NCI-H526 treated with DMSO at 0.1 percent for 48 hours (cell line): ENCODE measurements around the gene CCBE1.

Experiments
- DNase-seq: peaks from one replicate; lab custom pipeline; 2025; lab: John Stamatoyannopoulos, UW

The CCBE1 gene

DNA sequence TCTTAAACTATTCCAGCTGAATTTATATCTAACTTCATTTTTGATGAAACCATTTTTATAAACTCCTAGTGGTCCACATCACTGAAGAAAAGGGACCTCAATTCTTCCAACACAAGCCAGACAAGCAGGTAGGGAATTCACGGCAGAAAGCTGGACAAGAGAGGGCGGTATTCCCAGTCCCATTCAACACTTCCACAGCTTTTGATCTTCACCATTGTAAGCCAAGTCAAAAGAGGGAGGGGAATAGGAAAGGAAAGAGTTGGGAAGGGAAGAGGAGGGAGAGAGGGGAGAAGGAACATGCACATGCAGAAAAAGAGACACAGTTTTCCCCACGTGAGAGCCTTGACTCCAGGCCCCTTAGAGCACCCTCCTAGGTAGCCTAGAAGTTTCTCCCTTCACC, 77.4 kb downstream of the CCBE1 start:
- no peak for DNase-seq

DNA sequence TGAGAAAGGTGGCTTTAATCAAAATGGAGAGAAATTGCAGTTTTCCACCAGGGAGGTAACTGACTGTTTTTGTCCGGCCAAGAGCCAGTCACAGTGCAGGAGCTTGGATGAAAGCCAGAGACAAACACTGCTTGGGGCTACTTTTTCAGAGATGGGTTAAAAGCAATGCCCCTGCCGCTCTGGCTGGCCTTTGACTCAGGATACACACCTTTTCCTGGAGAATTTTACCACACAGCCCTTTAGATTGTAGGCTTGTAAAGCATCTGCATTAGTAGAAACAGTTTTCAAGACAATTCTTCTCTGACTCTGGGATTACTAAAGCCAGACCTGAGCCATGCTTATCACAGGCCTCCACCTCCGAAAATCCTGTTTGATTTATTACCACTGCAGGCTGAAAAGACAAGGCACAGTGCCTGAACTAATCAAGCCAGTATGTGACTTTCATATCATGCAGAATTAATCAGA, 79.7 kb downstream of the CCBE1 start:
- DNase-seq: no peak

DNA sequence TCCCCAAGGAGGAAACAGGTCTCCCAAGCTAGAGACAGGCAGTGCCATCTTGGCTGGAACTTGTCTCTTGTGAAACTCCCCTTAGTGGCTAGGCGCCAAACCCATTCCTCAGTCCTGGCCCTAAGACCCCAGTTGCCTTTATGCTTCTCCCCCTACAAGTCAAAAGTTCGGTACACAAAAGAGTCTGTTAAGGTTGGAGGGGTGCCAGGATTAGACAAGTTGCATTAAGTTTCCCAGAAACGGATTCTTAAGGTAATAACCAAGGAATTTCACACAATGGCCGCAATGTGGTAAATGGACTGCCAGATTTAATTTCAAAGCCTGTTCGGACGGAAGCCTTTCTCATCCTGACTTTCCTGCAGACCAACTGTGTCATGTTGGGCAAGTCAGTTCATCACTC, 80.7 kb downstream of the CCBE1 start:
- DNase-seq: no peak

DNA sequence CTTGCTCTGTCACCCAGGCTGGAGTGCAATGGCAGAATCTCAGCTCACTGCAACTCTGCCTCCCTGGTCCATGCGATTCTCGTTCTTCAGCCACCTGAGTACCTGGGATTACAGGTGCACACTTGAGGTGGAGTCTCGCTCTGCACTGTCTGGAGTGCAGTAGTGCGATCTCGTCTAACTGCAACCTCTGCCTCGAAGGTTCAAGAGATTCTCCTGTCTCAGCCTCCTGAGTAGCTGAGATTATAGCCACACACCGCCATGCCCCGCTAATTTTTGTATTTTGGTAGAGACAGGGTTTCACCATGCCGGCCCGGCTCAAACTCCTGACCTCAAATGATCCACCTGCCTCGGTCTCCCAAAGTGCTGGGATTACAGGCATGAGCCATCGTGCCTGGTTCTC, 83.3 kb downstream of the CCBE1 start:
- no peak for DNase-seq

DNA sequence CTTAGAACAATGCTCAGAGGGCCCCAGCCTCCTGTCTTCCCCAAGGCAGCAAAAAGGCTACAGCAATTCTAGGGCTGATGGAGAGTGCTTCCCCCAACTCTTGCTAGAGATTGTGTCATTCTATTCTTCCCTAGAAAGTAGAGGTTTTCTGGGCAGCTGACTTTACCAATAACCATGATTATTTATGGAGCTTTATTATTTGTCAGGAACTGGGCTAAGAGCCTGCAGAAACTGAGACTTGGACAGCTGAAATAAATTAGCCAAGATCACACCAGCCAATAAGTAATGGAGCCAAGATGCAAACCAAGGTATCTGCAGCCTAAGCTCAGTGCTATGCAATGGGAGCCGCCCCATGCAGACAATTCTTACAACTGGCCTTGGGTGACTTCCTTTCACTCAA, 84.8 kb downstream of the CCBE1 start:
- DNase-seq: no peak

DNA sequence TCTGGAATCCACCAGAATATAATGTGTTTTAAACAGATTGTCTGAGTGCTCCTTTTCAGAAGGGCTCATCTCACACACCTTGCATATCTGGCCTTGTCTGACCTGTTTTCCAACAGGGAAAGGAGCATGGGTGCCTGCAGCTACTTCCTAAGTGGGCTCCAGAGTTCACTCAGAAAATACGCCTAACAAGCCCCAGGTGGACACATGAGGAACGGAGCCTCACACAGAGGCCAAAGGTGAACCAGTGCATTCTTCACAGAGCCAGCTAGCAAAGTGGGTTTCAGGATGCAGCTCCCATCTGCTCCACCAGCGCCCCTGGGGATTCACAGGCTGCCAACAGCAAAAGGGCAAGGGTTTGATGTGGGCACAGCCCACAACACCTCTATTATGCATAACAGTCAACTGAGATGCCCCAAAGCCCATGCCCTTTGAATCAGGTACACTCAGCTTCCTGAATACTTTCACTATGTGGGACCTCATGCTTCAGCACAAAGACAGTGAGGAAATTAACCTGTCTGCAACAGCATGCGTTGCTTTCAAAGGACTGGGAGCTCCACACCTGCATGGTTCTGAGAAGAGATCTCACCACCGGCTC, 86.6 kb downstream of the CCBE1 start:
- DNase-seq: no peak

DNA sequence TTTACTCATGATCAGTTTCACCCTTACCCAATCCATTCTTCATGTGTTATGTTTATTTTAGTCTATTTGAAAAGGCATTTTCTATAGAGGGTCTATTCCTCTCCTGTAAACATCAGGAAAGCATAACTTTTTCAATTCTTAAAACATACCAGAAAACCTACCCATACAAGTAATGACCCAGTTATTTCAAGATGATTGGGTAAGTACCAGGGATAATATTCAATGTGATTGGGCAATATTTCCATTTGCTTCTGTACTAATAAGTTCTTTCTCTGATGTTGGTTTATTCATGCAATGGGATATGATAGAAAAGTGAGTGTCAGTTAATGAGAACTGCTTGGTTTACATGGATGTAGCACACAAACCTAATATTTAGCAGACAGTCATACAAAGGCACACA, 87.6 kb downstream of the CCBE1 start:
- no peak for DNase-seq

DNA sequence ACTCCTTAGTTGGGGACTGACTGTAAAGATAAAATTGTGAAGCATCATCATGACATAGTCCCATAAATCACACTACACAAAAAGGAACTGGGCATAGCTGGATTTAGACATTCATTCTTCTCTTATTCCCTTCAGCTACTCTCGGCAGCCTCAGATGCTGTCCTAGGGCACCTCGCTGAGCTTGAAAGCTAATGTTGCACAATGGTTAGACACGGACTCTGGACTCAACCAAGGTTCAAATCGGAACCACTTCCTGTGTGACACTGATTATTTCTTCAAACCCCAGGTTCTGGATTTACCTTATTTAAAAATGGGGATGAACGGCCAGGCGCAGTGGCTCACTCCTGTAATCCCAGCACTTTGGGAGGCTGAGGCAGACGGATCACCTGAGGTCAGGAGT, 89.8 kb downstream of the CCBE1 start:
- no peak for DNase-seq

DNA sequence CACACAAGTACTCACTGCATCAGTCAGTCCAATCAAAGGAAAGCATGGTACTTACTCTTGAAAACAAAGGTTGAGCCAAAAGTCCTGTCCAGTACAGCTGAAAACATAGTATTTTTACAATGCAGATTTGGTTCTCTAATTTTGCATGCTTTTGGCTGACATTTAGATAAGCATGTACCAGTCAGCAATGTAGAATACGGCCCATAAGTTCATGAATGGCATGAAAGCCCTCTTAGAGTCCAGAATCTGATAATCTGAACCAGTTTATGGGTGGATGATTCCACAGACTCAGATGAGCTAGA, 90.2 kb downstream of the CCBE1 start:
- DNase-seq: no peak

DNA sequence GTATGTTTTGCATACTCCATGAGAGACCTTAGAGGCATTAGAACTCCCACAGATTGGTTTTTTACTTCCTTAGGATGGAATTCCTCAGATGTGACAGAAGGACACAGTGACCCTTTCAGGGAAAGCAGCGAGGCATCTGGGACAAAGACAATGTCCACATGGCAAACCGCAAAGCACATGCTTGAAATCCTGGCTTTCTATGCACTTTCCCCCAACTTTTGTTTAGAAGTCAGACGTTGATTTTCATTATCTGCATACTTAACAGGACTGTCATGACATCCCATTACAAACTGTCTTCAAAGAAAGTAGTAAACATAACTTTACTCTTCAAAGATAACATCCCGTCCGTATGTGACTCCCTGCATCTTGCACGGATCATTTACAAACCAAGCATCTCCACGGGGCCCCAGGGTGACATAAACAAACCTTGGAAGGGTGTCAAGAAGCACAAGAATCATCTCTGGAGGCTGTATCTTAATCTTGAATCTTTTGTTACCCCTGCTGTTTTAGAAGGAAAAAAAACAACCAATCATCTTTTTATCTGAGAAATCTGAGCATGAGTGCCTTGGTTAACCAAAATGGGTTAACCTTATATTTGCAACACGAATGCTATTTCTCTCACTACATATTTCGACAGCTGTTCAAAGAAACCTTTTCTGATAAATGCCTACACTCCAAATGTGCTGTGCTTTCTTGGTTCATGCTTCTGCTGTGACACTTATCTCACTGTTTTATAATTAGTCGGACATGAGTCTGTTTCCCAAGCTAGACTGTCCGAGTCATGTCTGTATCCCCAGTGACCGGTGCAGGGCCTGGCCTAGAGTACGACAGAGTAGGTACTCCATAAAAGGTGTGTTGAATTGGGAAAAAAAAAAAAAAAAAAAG, 90.8 kb downstream of the CCBE1 start:
- no peak for DNase-seq

DNA sequence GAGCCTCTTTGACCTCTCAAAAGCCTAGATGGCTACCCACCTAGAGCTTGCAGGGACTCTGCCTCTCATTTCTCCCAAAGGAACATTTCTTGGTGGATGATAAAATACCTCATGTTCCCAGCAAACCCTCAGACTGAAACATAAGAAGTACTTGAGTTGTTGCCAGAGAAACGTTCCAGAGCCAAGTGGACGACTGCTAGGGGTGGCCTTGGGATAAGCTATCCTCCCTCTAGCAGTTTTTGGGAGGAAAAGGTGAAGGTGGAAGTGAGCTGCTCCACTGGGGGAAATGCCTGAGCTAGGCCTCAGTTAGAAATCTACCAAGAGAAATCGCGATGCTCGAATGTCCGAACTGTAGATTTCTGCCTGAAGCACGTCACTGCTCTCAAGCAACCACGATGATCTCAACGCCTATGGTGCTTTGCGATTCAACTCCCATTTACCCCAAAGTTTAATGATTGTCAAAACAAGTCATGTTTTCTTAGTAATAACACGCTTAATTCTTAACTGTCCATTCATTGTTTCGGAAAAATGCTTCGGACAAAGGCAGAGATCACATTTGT, 91.5 kb downstream of the CCBE1 start:
- DNase-seq: no peak

DNA sequence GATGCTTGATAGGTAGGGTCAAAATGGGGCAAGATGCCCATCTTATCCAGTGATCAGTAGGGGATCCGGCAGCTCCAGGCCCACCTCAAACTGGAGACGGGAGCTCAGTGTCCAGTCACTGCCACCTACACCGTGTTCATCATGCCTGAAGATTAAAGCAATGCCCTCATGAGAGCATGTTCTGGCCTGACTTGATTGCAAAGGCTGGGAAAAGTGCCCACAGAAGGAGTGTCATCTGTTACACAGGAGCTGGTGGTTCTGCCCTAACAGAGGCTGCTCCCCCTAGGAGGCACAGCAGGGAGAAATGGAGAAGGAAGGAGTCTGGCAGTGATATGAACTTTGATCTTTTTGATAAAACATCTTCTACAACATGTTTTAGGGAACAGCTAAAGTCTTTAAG, 92.3 kb downstream of the CCBE1 start:
- DNase-seq: no peak

DNA sequence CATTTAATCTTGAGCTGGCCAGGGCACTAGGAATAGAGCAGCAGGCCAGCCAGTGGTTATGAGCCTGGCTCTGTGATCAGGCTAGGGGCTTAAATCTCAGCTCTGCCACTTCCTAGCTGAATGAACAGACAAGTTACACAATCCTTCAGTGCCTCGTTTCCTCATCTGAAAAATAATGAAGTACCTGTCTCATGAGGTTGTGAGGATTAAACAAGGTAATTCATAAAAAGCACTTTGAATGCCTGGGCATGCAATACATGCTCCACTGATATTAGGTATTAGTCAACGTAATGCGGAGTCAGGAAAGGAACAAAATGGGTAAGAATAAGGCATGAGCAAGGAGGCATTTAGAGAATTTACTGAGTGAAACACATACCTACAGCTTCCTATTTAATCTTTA, 100.2 kb downstream of the CCBE1 start:
- DNase-seq: no peak

DNA sequence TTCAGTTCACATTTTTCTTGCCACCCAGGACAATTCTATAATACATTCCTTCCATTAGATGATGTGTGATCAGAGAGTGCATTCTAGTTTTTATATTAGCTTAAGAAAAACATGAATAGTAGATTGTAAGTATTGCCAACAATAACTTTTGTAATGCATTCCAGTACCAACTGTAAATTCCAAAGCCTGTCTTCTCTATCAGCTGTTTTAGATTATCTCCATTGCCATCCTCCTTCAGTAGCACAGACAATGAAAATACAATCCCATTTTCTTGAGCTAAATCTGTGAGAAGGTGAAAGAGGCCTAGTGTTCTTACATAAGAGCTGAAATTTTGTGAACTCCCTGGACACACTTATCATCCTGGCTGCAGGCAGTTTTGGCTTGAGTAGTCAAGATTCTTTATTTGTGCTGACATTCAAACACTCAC, 103.9 kb downstream of the CCBE1 start:
- no peak for DNase-seq

DNA sequence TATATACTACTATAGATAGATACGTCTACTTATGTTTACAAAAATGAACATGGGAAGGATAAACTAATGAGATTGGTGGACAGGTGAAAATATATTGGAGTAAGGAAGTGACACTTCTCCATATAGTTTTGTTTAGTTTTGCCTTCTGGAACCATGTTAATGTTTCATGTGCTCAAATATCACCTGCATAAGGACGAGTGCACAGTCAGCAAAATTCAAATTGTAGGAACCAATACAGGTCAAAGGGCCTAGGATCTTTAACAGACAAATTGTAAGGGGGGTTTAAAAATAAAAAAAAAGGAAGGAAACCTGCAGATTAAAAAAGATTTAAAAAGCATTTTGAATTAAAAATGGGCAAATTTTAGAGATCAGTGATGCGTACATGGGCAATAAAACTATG, 104.6 kb downstream of the CCBE1 start:
- DNase-seq: no peak

DNA sequence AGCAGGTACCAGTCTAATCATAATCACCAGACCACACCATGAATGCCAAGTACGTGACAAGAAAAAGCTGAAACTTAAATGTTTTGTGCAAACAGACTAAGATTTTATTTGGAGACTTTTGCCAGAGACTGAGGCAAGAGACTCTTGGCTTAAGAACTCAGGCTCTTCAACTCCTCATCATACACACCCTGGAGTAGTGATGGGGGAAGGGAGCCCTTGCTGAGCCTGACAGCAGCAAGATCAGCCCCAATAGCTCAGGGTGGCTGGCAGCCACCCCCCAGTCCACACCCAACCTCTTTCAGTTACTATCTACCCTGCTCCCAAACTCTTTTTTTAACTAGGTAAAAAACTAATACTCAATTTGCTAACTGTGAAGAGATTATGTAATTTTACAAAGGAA, 114.8 kb downstream of the CCBE1 start:
- DNase-seq: no peak

DNA sequence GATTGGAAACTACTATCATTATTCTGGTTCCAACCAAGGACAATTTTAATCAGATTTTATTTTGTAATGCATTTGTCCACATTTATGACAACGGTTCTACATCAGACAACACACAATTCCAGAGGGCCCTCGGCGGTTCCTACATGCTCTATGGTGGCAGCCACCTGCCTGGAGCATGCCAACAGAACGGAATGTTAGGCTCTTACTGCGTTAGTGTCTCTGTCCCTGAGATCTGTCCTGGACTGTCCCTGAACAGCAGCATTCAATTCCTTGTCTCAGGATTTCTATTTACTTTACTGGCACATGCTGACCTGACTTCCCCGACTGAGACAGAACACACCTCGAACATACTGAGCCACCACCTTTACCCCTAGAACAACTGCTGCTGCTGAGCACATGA, 117.7 kb downstream of the CCBE1 start:
- no peak for DNase-seq

DNA sequence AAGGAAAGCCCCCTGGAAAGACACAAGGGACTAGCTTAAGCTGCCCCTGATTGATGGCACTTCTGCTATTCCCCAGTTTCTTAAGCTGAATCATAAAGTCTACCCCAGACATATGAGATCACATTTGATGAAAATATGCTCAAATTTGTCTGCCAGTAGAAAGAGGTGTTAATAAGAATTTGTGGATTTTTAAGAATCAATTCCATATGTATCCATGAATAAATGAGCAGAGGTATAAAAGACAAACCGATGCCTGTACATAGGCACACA, 119.9 kb downstream of the CCBE1 start:
- no peak for DNase-seq

DNA sequence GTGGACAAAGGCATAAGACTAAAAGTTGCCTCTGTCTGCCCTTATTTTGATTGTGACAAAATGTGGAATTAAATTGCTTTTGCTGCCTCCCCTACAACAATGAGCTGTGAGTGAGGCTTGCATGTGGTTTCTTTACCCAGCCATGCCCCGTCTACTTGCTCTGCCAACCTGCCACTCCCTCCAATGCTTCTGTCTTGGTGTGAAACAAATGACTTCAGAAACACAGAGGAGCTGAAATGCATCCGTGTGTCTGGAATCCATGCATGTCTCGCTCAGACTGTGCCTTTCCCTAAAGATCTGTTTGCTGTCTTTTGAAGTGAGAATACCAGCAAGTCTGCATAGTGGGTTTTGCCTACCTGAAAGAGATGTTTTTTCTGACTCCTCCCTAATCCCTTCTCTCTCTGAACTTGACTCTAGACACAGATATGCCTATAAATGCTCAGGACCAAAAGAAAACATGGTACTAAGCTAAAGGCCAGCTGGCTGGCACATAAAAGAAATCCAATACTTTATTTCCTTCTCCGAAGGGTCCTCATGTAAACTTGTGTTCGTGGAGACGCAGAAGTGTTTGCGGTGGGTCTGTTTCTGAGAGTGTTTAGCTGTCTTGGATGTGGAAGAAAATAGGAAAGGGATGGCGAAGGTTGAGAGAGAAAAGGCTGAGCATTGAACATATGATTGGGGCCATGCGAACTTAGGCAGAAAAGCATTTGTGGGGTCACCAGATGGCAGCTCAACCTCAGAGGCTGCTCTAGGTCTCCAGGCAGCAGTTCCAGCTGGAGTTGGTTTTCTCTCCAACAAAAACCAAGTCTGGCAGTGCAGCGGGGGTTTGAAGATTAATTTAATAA, 120.5 kb downstream of the CCBE1 start:
- DNase-seq: no peak

DNA sequence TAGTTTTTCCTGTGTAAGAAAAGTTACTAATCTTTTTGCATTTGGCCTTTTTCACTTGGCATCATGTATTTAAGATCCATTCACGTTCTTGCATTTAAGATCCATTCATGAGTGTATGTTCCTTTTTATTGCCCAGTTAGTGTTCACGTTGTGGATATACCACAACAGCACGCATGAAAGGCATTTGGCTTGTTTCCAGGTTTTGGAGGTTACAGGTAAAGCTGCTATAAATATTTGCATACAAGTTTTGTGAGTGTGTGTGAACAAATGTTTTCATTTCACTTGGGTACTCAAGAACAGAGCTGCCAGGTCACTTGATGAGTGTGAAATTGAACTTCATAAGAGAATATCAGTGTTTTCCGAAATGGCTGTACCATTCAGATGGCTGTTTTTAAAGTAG, 121.2 kb downstream of the CCBE1 start:
- DNase-seq: peak; percentile 19

DNA sequence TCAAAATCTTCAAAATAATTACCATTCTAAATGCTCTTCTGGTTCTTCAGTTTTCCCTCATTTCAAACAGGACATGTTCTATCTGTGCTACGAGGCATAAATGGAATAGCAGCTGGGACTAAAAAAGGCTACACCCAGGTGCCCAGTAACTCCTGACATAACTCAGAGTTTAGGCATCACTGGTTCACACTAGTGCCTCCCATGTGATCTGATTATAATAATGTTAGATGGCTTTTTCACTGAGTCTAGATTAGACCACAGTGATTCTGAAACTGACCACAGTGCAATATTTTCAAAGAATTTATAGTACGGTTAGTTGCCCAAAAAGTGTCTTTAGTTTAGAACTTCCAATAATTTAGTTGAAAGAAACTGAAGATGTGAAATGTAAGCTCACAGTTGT, 123.3 kb downstream of the CCBE1 start:
- no peak for DNase-seq

DNA sequence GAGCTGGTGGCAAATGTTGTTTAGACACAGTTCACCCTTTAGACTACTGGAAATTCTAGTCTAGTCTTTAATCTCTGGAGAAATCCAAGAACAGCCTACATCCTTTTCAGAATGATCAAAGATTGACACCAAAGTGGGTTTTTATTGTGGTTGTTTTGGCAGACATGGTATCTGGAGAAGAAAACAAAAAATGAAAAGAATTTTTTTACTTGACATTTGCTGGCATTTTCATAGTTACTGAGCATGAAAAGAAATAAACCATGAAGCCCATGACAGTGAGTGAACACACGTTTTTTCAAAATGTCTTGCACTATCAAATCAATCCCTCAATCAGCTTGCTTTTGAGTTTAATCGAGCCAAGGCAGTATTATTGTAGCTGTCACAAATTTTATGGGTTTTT, 125.3 kb downstream of the CCBE1 start:
- no peak for DNase-seq

DNA sequence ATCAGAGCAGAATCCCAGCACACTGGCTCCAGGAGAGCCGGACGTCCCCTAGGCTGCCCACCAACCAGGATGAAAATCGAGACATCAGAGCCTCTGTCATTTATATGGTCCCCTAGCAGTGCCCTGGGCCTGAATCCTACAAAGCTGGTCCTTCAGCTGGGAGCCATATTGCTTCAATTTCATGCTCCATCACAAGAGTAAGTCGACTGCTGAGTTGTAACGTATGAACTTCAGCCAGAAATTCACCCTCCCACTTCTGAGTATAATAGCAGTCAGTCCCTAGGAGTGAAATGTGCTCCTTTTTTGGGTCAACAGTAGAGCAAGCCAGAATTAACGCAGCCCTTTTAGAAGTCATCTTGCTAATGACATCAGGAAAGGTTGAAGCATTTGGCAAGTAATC, 126.4 kb downstream of the CCBE1 start:
- DNase-seq: no peak
